HEK293T (cell line): Measurements from ENCODE around the gene ABCB9.

Experiments used
- BHLHE40 ChIP-seq: fragments of 450-650 bp; IDR thresholded peaks from 2 replicates; pipeline ENCODE4 v1.6.1; 2016; ENCODE audit warnings: mild to moderate bottlenecking, moderate library complexity, borderline replicate concordance
- FOXM1 ChIP-seq: fragments of 450-650 bp; IDR thresholded peaks from 2 replicates; pipeline ENCODE4 v1.6.1; 2017; ENCODE audit warnings: mild to moderate bottlenecking, borderline replicate concordance
- LEF1 ChIP-seq: fragments of 450-650 bp; IDR thresholded peaks from 2 replicates; pipeline ENCODE4 v1.6.1; 2017; ENCODE audit warnings: mild to moderate bottlenecking, borderline replicate concordance
- SP1 ChIP-seq: fragments of 450-650 bp; IDR thresholded peaks from 2 replicates; pipeline ENCODE4 v1.6.1; 2017
- SUZ12 ChIP-seq: fragments of 450-650 bp; IDR thresholded peaks from 2 replicates; pipeline ENCODE4 v1.6.1; 2016; ENCODE audit warnings: mild to moderate bottlenecking

- TF ChIP-seq LEF1 (no peak), FOXM1 (no peak), SUZ12 (no peak), BHLHE40 (no peak), SP1 (no peak)
These were observed 29.4 kb upstream of the ABCB9 start for GRCh38 chr12:122995503-122996187.
